ENCODE data around the gene INPP5D.
"Not testable (repeated sequence)": the region's sequence is repeated elsewhere in the genome, so short reads cannot be mapped to it uniquely, and the experiment has no call there.

The INPP5D gene

GRCh38 chr2:233053928-233054784 is 6.0 kb upstream of the INPP5D start:
- peak; percentile 32 for DNase-seq

- DNase-seq, result no peak
Observed at GRCh38 chr2:233055362-233055761, 4.8 kb upstream of the INPP5D start.

GRCh38 chr2:233056961-233057605 is 3.1 kb upstream of the INPP5D start:
- DNase-seq, result no peak

GRCh38 chr2:233058717-233059546 is 1.2 kb upstream of the INPP5D start:
- DNase-seq, result no peak

- no peak for DNase-seq
Observed at GRCh38 chr2:233059547-233059796, 670 bp upstream of the INPP5D start.

- DNase-seq, result no peak
Observed at GRCh38 chr2:233060501-233060979, 398 bp downstream of the INPP5D start.

GRCh38 chr2:233060980-233061590 is 943 bp downstream of the INPP5D start:
- no peak for DNase-seq

- no peak for DNase-seq
Observed at GRCh38 chr2:233061591-233062450, 1.7 kb downstream of the INPP5D start.

GRCh38 chr2:233062451-233062850 is 2.3 kb downstream of the INPP5D start:
- DNase-seq, result no peak

- no peak for DNase-seq
Observed at GRCh38 chr2:233062946-233063268, 2.8 kb downstream of the INPP5D start.

GRCh38 chr2:233063269-233063975 is 3.3 kb downstream of the INPP5D start:
- no peak for DNase-seq

GRCh38 chr2:233063976-233064411 is 3.9 kb downstream of the INPP5D start:
- DNase-seq, result no peak

- no peak for DNase-seq
Observed at GRCh38 chr2:233064530-233065199, 4.5 kb downstream of the INPP5D start.

- not testable (repeated sequence) for DNase-seq
Observed at GRCh38 chr2:233065200-233065589, 5.1 kb downstream of the INPP5D start.

- no peak for DNase-seq
Observed at GRCh38 chr2:233065954-233066470, 5.9 kb downstream of the INPP5D start.

GRCh38 chr2:233068762-233069418 is 8.7 kb downstream of the INPP5D start:
- DNase-seq, result no peak

- DNase-seq, result no peak
Observed at GRCh38 chr2:233072838-233073237, 12.7 kb downstream of the INPP5D start.

- no peak for DNase-seq
Observed at GRCh38 chr2:233074106-233074505, 14.0 kb downstream of the INPP5D start.

GRCh38 chr2:233075141-233075965 is 15.2 kb downstream of the INPP5D start:
- DNase-seq, result no peak
